GM18505 (cell line): ENCODE data around the gene NCOR2.
A peak's percentile ranks its signal among the peaks of the same experiment; 100 is the strongest.

Experiments
- ATAC-seq: cut with Tn5 transposase; IDR thresholded peaks from one replicate; pipeline ENCODE4 v1.9.1; 2021; ENCODE audit not compliant: unreplicated experiment
- POLR2A ChIP-seq: IDR thresholded peaks from 4 replicates; pipeline ENCODE4 v1.6.1; 2011; ENCODE audit warnings: borderline replicate concordance; ENCODE audit not compliant: insufficient read depth, insufficient read length; ENCODE audit errors: extremely low read depth

Gene NCOR2

DNA sequence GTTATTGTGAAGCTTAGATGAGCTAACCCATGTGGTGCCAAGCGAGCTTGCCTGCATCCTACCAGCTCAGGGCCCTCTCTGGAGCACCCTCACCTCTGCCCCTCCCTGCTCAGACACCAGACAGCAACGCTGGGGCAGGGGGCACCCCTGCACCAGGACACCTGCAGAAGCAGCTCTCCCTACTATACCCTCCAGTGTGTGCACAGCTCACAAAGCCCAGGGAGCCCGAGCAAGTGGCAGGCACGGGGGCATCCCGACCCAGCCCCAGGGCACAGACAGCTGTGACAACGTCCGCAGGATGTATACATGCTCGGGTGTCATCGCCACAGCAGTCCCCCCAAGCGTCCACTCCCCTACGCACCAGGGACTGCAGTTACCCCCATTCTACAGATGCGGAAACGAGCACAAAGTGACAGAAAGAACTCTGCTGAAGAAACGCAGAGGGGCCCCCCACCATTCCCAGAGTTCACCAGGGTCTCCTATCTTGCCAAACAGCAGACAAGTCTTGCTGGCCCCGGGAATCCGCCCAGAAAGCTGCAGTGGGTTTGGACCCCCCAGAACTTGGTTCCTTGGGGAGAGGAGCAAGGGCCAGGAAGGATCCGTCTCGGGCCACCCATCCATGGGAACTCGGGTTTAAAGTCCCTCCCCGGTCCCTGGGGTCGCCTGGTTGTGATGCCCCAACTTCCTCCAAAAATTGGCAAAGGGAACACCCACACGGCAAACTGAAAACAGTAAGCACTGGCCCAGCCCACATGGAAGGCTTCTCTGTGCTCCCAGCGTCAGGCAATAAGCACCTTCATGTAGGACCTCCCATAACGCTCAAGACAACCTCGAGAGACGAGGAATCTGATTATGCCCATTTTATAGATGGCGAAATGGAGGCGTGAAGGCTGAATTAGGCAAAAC, 12.0 kb downstream of the NCOR2 start:
- no peak for ATAC-seq
- TF ChIP-seq POLR2A, result no peak

DNA sequence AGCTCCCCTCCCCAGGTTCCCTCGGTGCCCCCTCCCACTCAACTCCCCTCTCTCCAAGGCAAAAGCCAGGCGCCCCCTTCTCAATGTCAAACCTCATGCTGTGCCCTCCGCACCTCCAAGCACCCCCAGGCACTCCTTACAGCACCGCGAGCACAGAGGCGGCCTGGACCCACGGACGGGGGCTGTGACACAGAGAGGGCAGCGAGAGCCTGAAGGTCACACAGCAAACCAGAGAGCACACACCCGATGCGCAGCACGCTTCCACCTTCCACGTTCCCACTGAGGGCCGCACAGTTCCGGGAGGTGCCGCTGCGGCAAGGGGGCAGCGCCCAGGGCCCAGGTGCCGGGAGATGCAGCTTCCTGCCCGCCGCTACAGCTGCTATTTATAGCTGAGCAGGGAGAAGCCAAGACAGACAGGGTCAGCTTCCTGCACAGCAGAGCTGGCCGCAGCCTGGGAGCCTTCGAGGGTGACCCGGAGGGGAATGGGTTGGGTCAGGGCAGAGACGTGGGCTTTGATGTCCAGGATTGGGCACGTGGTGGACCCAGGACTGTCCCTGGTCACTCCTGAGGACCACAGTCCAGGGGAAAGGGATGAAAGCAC, 12.9 kb downstream of the NCOR2 start:
- TF ChIP-seq POLR2A, result no peak
- ATAC-seq, result no peak

DNA sequence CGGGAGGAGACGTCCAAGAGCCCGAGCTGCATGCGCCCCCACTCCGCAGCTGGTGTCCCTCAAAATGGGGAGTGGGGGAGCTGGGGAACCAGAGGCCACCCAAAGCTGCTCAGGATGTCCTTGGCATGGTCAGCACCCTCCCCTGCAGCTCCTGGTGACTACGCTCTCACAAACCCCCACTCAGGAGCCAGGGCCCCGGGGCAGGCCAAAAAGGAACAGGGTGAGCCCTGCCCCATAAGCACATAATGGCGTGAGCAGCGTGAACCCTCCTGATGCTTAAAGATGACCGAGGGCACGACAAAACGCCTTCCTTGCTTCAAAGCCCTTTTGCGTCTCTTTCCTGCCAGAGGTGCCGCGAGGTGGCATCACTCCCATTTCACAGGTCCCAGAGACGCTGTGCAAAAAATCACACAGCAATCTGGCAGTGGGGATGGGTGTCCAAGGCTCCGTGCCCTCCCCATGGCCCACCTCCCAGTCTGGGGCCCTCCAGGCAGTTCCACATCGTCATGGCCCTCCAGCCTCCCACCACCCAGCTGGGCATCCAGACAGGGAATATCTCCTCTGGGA, 13.5 kb downstream of the NCOR2 start:
- TF ChIP-seq POLR2A, result no peak
- no peak for ATAC-seq

DNA sequence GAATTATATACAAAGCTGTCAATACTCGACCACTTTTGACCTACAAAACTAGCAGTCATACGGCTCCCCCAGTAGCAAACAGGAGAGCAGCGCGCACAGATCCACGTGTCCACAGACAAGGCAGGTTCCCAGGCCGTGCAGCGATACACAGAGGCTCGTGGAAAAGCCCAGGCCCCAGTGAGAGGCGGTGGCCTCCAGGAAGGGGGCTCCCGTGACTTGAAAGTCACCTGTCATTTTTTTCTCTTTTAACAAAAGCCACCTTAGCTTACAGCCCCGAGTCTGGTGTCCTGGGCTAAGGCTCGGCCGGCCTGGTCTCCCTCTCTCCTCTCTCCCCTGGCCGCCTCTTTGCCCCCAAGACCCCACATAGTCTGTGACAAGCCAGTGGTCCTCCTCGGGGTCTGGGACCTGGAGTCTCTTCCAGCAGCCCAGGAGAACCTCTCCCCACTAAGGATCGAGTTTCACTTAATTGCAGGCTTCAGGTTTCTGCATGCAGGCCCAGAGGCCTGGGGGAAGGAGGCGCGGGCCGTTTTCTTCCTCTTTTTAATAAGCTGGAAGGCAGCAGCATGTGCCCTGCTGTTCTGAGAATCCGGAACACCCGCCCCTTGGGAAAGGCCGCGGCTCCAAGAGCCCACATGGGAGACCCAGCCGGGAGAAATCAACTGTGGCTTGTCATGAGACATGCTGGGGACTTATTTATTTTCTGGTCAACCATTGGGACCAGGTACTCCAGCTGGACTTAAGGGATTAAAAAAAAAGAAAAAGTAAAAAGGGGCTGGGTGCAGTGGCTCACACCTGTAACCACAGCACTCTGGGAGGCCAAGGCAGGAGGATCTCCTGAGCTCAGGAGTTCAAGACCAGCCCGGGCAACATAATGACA, 15.9 kb downstream of the NCOR2 start:
- ATAC-seq, result no peak

DNA sequence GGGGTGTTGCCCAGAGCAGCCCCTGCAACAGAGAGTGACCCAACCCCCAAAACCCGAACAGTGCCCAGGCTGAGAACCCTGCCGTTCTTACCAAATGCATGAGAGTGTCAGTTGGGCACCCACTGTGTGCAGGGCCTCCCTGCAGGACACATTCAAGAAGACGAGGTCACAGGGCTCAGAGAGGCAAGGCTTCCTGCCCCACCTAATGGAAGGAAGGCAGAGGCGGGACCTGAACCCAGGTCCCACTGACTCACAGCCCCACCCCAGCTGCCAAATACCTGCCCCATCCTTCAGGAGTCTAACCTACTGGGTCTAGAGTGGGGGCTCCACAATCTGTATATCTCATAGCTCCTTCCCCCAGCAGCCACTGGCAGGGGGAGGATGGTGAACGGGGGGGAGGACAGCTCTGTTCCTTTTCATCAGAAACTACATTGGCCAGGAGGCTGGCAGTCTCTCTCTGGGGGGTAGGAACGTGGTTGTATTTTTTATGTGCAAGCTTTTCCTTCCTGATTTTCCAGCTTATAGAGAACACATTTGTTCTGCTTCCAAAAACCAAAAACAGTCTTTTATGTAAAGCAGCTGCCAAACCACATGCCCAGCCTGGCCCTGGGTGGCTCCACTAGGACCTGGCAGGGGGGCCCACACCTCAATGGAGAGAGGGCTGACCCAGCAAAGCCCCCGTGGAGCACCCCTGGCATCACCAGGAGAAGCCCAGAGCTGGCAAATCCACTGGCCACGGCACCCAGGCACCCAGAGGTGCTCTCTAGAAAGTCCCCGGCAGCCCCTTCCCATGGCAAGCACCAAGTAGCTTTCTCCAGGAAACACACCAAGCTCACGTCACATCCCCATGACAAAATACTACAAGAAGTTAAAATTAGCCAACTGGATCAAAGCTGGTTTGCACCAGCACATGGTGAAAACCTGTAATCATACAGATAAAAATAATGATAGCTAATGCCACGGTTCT, 17.0 kb downstream of the NCOR2 start:
- no peak for TF ChIP-seq POLR2A
- no peak for ATAC-seq

More for the DNA sequence above, 15.9 kb downstream of the NCOR2 start:
- TF ChIP-seq POLR2A, result no peak

DNA sequence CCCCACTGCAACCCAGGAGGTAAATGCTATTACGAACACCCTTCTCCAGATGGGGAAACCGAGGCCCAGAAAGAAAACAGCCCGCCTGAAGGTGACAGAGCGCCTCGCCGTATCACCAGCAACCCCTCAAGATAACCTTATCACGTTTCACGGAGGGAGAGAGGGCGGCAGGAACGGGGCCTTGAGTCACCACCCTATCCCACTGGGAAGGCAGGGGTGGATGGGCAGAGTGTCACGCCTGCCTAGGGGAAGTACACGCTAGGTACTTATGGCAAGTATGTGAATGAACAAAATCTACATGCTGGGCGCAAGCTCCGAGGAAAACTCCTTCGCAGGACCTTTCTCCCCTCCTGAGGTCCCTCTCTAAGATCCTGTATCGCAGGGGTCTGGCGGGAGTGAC, 17.8 kb downstream of the NCOR2 start:
- TF ChIP-seq POLR2A, result no peak
- no peak for ATAC-seq

DNA sequence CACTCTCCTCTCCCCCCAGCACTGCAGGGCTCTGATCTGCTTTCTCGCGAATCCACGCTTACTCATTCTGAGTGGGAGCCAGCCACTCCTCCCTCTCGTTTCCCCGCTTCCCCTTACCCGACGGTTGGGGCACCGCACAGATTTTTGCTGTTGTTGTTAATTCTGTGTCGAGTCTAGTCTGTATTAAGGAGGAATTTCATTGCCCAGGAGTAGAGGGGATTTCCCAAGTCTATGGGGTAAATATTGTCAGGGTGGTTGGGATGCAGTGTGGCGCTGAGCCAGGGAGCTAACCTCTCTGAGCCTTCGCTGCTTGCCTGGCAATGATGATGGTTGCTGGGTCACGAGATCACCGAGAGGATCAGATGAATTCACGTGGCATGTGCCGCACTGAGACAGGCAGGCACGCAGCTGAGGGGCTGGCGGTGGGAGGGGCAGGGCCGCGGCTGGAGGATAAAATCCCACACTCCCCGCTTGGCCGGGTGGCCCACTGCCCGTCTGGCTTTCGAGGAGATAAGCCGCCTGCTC, 18.5 kb downstream of the NCOR2 start:
- no peak for TF ChIP-seq POLR2A
- no peak for ATAC-seq

DNA sequence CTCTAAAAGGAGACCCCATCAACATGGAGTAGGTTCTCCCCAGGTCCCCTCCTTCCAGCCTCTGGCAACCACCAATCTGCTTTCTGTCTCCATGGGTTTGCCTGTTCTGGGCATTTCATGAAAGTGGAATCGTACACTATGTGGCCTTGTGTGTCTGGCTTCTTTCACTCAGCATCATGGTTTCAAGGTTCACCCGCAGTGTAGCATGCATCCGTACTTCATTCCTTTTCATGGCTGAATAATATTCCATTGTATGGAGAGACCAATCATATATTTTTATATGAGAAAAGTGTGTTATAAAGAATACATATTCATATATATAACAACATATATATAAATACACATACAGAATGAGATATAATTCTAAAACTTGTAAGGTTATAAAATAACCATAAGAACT, 19.8 kb downstream of the NCOR2 start:
- TF ChIP-seq POLR2A, result no peak
- ATAC-seq, result no peak

DNA sequence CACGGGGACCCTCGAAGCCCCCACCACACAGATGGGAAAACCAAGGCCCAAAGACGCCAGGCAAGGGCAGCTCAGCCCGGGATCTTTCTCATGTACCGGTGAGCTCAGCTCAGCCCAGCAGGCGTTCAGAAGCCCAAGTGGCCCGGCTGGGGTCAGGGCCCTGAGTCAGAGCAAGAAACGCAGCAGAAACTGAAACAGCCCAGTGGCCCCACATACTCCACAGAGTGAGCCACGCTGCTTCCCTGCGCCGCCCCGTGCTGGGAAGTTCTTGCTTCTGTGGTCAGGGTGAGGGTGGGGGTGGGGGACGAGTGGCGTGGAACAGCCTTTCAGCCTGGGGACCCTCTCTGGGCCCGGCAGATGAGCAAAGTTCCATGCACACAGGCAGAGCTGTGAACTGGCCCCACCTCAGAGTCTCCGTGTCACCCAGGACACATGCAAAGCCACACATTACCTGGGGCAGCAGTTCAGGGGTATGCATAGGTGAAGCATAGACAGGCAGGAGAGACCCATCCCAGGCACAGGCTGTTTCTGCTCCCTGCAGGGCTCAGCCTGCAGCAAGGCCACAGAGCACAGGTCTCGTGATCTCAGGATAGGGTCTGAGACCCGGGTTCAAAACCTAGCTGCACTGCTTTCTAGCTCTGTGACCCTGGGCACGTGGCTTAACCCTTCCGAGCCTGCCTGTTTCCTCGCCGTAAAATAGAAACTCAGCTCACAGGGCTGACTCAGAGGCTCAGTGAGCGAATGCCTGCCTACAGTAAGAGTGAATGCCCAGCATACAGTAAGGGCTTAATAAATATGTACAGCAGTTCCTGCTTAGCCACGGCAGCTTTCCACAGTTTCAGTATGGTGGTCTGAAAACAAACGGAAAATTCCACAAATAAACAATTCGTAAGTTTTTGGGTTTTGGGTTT, 21.6 kb downstream of the NCOR2 start:
- TF ChIP-seq POLR2A, result peak; percentile 37
- ATAC-seq, result peak; percentile 78

DNA sequence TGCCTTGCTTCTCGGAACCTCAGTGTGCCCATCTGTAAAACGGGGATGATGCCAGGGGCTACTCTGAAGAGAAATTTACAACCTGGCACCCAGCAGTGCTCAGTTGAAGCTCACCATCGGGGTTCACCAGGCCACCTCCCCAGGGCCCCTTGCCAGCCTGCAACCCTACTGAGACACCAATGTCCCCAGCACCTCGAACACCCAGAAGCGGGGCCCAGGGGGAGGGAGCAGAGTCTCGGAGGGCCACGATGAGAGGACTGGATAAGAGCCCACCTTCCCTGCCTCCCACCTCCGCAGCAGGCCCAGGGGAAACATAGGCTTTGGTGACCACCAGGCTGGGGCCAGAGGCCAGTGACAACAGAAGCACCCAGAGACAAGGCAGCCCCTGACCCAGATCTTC, 22.4 kb downstream of the NCOR2 start:
- ATAC-seq, result no peak
- TF ChIP-seq POLR2A, result no peak
